Karpas-422 (cell line): Measurements from ENCODE around the gene USP32. TPM values are rescaled to one million over a fixed set of nuclear protein-coding genes. Genes with fewer than 3 reads are reported as not detected.
"Not testable (repeated sequence)": the region's sequence is repeated elsewhere in the genome, so short reads cannot be mapped to it uniquely, and the experiment has no call there.

Experiments
- DNase-seq: peaks from one replicate; pipeline ENCODE4 v3.0.0-alpha.2; 2015
- H2AFZ ChIP-seq: fragments of 200-600 bp; sonication (generic); 2 replicates; pipeline ENCODE4 v1.6.1; 2014; ENCODE audit warnings: antibody characterized with exemption, low read length, mixed read lengths
- H3K27ac ChIP-seq: fragments of 200-600 bp; sonication (generic); 2 replicates; pipeline ENCODE4 v1.5.1; 2014; ENCODE audit warnings: mild to moderate bottlenecking, low read length, moderate library complexity
- H3K27me3 ChIP-seq: fragments of 200-600 bp; sonication (generic); 2 replicates; pipeline ENCODE4 v1.6.1; 2014; ENCODE audit warnings: low read length, mixed read lengths
- H3K36me3 ChIP-seq: fragments of 200-600 bp; sonication (generic); 2 replicates; pipeline ENCODE4 v1.6.1; 2014; ENCODE audit warnings: low read length, mixed read lengths; ENCODE audit not compliant: insufficient read depth
- H3K4me1 ChIP-seq: fragments of 200-600 bp; sonication (generic); 2 replicates; pipeline ENCODE4 v1.6.1; 2014; ENCODE audit warnings: mild to moderate bottlenecking, low read length, mixed read lengths
- H3K4me2 ChIP-seq: fragments of 200-600 bp; sonication (generic); 2 replicates; pipeline ENCODE4 v1.6.1; 2014; ENCODE audit warnings: low read length, low read depth, mild to moderate bottlenecking; ENCODE audit not compliant: poor library complexity, severe bottlenecking
- H3K4me3 ChIP-seq: fragments of 200-600 bp; sonication (generic); 2 replicates; pipeline ENCODE4 v1.5.1; 2014; ENCODE audit warnings: mild to moderate bottlenecking, antibody characterized with exemption, low read length, mixed read lengths
- H3K79me2 ChIP-seq: fragments of 200-600 bp; sonication (generic); 2 replicates; pipeline ENCODE4 v1.6.1; 2014; ENCODE audit warnings: mild to moderate bottlenecking, low read length, mixed read lengths
- H3K9ac ChIP-seq: fragments of 200-600 bp; sonication (generic); 2 replicates; pipeline ENCODE4 v1.6.0; 2014; ENCODE audit warnings: low read length
- H3K9me2 ChIP-seq: fragments of 200-600 bp; sonication (generic), shearing (Covaris generic); replicated peaks from 2 replicates; pipeline ENCODE4 v1.6.0; 2014; ENCODE audit warnings: mild to moderate bottlenecking, low read length, moderate library complexity; ENCODE audit not compliant: insufficient read depth
- H3K9me3 ChIP-seq: fragments of 300-700, 200-600 bp; sonication (generic); 2 replicates; pipeline ENCODE4 v1.6.1; 2014; ENCODE audit warnings: low read length, mixed read lengths
- H4K20me1 ChIP-seq: fragments of 200-600 bp; sonication (generic); 2 replicates; pipeline ENCODE4 v1.6.1; 2014; ENCODE audit warnings: mild to moderate bottlenecking, antibody characterized with exemption, low read length, low read depth; ENCODE audit not compliant: insufficient read depth
- total RNA-seq: library from RNA; depleted of rRNA; stranded (reverse); fragments of >200 nt; shearing (Covaris generic); gene quantifications from 2 replicates; pipeline ENCODE4 v1.2.3, GENCODE V29; 2014; ENCODE audit warnings: low replicate concordance

The USP32 gene
- total RNA-seq, 1 experiment from 2014 or later: 81.0 TPM

GRCh38 chr17:60211282-60211681 is 180.7 kb downstream of the USP32 start:
- not testable (repeated sequence) for H4K20me1 ChIP-seq, H3K4me3 ChIP-seq, DNase-seq, H2AFZ ChIP-seq, H3K4me1 ChIP-seq, H3K36me3 ChIP-seq, H3K9me2 ChIP-seq, H3K79me2 ChIP-seq, H3K9me3 ChIP-seq, H3K27me3 ChIP-seq, H3K9ac ChIP-seq, H3K27ac ChIP-seq, H3K4me2 ChIP-seq

GRCh38 chr17:60208302-60208701 is 183.6 kb downstream of the USP32 start:
- H3K9ac ChIP-seq, H3K27ac ChIP-seq, H3K9me3 ChIP-seq, H3K79me2 ChIP-seq, H2AFZ ChIP-seq, DNase-seq, H3K4me3 ChIP-seq, H3K36me3 ChIP-seq, H3K27me3 ChIP-seq, H3K4me1 ChIP-seq, H3K9me2 ChIP-seq, H4K20me1 ChIP-seq, H3K4me2 ChIP-seq: not testable (repeated sequence)

DNA sequence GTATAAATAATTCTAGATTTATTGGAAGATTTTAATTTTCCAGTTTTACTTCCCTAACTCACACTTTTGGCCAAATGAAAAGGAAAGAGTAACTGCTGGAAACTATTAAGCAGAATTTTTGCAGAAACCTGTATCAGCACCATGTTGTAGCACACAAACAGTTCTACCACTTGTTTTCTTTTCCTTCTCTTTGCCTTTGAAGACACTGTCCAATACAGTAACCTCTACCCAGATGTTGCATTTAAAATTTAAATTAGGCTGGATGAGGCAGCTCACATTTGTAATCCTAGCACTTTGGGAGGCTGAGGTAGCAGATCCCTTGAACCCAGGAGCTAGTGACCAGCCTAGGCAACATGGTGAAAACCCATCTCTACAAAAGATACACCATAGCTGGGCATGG is 186.2 kb downstream of the USP32 start:
- H3K36me3 ChIP-seq, H3K27me3 ChIP-seq, DNase-seq, H3K4me3 ChIP-seq, H3K9ac ChIP-seq, H3K9me2 ChIP-seq, H4K20me1 ChIP-seq, H3K79me2 ChIP-seq, H3K27ac ChIP-seq, H3K4me1 ChIP-seq, H3K4me2 ChIP-seq, H3K9me3 ChIP-seq, H2AFZ ChIP-seq: not testable (repeated sequence)

- not testable (repeated sequence) for H3K9ac ChIP-seq, DNase-seq, H4K20me1 ChIP-seq, H2AFZ ChIP-seq, H3K4me1 ChIP-seq, H3K27me3 ChIP-seq, H3K4me3 ChIP-seq, H3K27ac ChIP-seq, H3K9me3 ChIP-seq, H3K36me3 ChIP-seq, H3K4me2 ChIP-seq, H3K9me2 ChIP-seq, H3K79me2 ChIP-seq
Observed at GRCh38 chr17:60198630-60199029, 193.3 kb downstream of the USP32 start.

DNA sequence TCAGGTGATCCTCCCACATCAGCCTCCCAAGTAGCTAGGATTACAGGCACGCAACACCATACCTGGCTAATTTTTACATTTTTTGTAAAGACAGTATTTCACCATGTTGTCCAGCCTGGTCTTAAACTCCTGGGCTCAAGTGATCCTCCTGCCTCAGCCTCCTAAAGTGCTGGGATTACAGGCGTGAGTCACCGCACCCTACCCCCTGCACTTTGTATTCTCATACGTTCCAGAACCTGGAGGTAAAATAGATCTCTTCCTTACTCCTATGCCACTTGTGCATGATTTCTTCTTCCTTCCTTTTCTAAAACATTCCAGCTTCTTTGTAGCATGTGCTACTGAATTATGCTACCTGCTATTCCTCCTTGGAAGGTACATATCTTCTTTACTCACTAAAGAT is 197.8 kb downstream of the USP32 start:
- not testable (repeated sequence) for H3K9me2 ChIP-seq, H3K4me2 ChIP-seq, H2AFZ ChIP-seq, H3K9me3 ChIP-seq, H3K4me1 ChIP-seq, H3K79me2 ChIP-seq, H4K20me1 ChIP-seq, DNase-seq, H3K27me3 ChIP-seq, H3K9ac ChIP-seq, H3K4me3 ChIP-seq, H3K27ac ChIP-seq
- H3K36me3 ChIP-seq: peaks cover 24% of the 10 kb centered on the region

DNA sequence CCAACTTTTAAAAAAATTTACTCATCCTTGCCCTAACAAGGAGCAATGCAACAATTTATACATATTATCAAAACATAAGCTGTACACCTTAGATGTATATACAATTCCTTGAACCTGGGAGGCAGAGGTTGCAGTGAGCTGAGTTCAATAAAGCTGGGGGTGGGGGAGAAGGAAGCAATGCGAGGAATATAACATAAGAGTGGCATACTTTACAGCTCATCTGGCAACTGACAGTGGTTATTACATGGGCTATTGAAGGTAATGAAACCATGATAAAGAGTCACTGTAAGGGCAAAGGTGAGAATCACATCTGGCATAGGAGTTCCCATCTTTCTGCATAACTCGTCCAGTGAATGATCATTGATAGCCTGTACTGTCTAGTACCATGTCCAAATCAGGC is 198.5 kb downstream of the USP32 start:
- H3K9me2 ChIP-seq: no peaks in the 10 kb centered on the region
- no peak overlapping the region for H3K27ac ChIP-seq
- no peak for DNase-seq
- no peak overlapping the region for H2AFZ ChIP-seq
- no peaks in the 10 kb centered on the region for H3K9me3 ChIP-seq
- H3K9ac ChIP-seq: no peak overlapping the region
- no peak overlapping the region for H3K4me3 ChIP-seq
- peaks cover 29% of the 10 kb centered on the region for H3K36me3 ChIP-seq
- no peaks in the 10 kb centered on the region for H3K79me2 ChIP-seq
- H4K20me1 ChIP-seq: no peaks in the 10 kb centered on the region
- no peak overlapping the region for H3K4me2 ChIP-seq
- no peaks in the 10 kb centered on the region for H3K27me3 ChIP-seq
- H3K4me1 ChIP-seq: no peaks in the 10 kb centered on the region

DNA sequence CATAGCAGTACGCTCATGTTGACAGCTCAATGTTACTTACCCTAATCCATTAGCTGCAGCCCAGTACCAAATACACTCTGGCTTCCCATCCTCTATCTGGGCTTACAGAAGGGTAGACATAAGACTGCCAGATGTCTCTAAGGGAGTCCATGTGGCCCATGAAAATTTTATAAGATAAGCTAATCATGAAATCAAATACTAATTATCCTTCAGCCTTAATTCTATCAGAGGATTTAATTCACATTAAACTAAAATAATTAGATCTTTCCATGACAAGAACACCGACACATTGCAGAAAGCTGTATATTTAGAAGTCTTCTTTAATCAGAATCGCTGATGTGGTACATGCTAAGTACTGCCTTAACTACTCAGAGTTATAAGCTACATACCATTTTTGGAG is 198.9 kb downstream of the USP32 start:
- H3K4me1 ChIP-seq, H3K4me2 ChIP-seq, H3K4me3 ChIP-seq, H3K27ac ChIP-seq, H3K27me3 ChIP-seq, H3K9me2 ChIP-seq, H3K9me3 ChIP-seq, DNase-seq, H2AFZ ChIP-seq, H3K79me2 ChIP-seq, H3K9ac ChIP-seq, H4K20me1 ChIP-seq: not testable (repeated sequence)
- H3K36me3 ChIP-seq: peaks cover 24% of the 10 kb centered on the region

GRCh38 chr17:60190032-60190431 is 201.9 kb downstream of the USP32 start:
- peaks cover 25% of the 10 kb centered on the region for H3K4me1 ChIP-seq
- peaks cover 21% of the 10 kb centered on the region for H3K36me3 ChIP-seq
- H3K9me2 ChIP-seq, H2AFZ ChIP-seq, H3K4me2 ChIP-seq, H4K20me1 ChIP-seq, H3K9me3 ChIP-seq, DNase-seq, H3K27ac ChIP-seq, H3K79me2 ChIP-seq, H3K27me3 ChIP-seq, H3K4me3 ChIP-seq, H3K9ac ChIP-seq: not testable (repeated sequence)

- Histone ChIP-seq H3K9ac (no peak overlapping the region), H3K27ac (no peak overlapping the region), H3K9me3 (no peaks in the 10 kb centered on the region), H3K27me3 (no peaks in the 10 kb centered on the region), H2AFZ (no peak overlapping the region), H3K4me3 (no peak overlapping the region), H3K4me1 (peaks cover 25% of the 10 kb centered on the region), H4K20me1 (no peaks in the 10 kb centered on the region), H3K79me2 (no peaks in the 10 kb centered on the region), H3K36me3 (peaks cover 23% of the 10 kb centered on the region; the same call in 1 of the 2 replicates), H3K9me2 (no peaks in the 10 kb centered on the region), H3K4me2 (no peak overlapping the region)
- no peak for DNase-seq
Observed at GRCh38 chr17:60188759-60189158, 203.2 kb downstream of the USP32 start.
